NB4 (cell line): Measurements from ENCODE around the gene ATXN7L1.
A peak's percentile ranks its signal among the peaks of the same experiment; 100 is the strongest.

Experiments
- DNase-seq: peaks from one replicate; pipeline ENCODE4 v3.0.0; 2010; ENCODE audit warnings: low read depth
- H3K4me3 ChIP-seq: one replicate; pipeline ENCODE4 v1.5.1; 2011; ENCODE audit warnings: mild to moderate bottlenecking, low read depth, low read length, moderate library complexity
- MYC ChIP-seq: IDR thresholded peaks from 2 replicates; pipeline ENCODE4 v1.6.1; 2011; ENCODE audit warnings: low read depth, low read length
- POLR2A ChIP-seq: IDR thresholded peaks from 2 replicates; pipeline ENCODE4 v1.6.1; 2011; ENCODE audit warnings: mild to moderate bottlenecking; ENCODE audit not compliant: insufficient read length; ENCODE audit errors: extremely low read depth
- TF ChIP-seq, protein P1 (sequence below): IDR thresholded peaks from one replicate; pipeline ENCODE4 v1.5.1; 2012; ENCODE audit warnings: low read depth, low read length
- TF ChIP-seq, protein P2 (sequence below): IDR thresholded peaks from 2 replicates; pipeline ENCODE4 v1.6.1; 2011; ENCODE audit warnings: low read depth, low read length

ATXN7L1 gene, protein sequence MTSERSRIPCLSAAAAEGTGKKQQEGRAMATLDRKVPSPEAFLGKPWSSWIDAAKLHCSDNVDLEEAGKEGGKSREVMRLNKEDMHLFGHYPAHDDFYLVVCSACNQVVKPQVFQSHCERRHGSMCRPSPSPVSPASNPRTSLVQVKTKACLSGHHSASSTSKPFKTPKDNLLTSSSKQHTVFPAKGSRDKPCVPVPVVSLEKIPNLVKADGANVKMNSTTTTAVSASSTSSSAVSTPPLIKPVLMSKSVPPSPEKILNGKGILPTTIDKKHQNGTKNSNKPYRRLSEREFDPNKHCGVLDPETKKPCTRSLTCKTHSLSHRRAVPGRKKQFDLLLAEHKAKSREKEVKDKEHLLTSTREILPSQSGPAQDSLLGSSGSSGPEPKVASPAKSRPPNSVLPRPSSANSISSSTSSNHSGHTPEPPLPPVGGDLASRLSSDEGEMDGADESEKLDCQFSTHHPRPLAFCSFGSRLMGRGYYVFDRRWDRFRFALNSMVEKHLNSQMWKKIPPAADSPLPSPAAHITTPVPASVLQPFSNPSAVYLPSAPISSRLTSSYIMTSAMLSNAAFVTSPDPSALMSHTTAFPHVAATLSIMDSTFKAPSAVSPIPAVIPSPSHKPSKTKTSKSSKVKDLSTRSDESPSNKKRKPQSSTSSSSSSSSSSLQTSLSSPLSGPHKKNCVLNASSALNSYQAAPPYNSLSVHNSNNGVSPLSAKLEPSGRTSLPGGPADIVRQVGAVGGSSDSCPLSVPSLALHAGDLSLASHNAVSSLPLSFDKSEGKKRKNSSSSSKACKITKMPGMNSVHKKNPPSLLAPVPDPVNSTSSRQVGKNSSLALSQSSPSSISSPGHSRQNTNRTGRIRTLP

DNA sequence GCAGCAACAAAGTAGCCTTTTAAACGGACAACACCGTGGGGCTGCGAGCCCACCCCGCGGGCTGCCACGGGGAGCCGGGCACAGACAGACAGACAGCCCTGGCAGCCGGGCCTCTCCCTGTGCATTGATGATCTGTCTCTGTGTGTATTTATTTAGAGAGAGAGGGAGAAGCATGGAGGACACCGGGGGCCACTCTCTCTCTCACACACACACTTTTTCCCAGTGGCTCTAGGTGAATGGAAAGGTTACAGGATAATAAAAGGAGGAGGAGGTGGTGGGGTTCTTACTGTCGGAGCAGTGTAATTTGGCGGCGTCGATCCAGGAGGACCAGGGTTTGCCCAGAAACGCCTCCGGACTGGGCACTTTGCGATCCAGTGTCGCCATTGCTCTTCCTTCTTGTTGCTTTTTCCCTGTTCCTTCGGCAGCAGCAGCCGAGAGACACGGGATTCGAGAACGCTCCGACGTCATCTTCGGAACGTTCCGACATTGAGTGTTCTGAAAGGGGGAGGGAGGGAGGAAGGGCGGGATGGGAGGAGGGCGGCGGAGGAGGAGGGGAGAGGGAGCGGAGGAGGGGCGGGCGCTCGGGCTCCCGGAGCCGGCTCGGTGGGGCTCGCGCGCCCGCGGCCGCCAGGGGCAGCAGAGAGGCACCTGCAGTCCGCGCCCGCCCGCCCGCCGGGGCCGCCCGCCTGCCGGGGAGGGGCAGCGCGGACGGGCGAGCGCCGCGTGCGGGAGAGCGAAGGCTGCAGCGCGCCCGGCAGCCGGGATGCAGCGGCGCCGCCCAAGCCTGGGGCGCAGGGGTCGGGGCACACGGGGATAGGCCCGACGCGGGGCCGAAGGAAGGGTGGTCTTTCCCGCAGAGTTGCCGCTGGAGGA, at the start of gene ATXN7L1:
Gene ATXN7L1 (minus strand): TSS at position 509 of the 873 bp plus-strand sequence. CDS start 41 bp downstream, at position 468.
- no peak; the same call in 1 of the 2 replicates for TF ChIP-seq MYC
- TF ChIP-seq POLR2A: no peak
- TF ChIP-seq, protein P1, sequence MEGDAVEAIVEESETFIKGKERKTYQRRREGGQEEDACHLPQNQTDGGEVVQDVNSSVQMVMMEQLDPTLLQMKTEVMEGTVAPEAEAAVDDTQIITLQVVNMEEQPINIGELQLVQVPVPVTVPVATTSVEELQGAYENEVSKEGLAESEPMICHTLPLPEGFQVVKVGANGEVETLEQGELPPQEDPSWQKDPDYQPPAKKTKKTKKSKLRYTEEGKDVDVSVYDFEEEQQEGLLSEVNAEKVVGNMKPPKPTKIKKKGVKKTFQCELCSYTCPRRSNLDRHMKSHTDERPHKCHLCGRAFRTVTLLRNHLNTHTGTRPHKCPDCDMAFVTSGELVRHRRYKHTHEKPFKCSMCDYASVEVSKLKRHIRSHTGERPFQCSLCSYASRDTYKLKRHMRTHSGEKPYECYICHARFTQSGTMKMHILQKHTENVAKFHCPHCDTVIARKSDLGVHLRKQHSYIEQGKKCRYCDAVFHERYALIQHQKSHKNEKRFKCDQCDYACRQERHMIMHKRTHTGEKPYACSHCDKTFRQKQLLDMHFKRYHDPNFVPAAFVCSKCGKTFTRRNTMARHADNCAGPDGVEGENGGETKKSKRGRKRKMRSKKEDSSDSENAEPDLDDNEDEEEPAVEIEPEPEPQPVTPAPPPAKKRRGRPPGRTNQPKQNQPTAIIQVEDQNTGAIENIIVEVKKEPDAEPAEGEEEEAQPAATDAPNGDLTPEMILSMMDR: peak; percentile 34
- TF ChIP-seq, protein P2, sequence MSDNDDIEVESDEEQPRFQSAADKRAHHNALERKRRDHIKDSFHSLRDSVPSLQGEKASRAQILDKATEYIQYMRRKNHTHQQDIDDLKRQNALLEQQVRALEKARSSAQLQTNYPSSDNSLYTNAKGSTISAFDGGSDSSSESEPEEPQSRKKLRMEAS: no peak
- peak; percentile 94 for DNase-seq
- peak within 1 kb of the TSS; percentile 73 for H3K4me3 ChIP-seq

DNA sequence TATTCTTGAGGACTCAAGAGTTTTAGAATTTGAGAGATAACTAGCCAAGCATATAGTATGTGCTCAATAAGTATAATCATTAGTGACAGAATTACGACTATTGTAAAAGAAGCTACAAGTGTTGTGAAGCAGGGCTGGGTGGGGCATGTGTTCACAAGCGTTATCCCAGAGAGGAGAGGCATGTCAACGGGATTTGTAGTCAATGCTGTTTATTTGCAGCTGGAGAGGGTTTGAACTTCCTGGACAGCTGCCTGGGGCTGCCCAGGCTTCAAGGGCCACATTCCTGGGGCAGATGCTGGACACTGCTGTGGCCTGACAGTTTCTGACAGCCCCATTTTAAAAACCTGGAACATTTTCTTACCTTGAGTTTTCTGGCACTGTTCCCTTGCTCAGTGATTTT, 49.7 kb upstream of the ATXN7L1 start:
- TF ChIP-seq, protein P1: no peak
- TF ChIP-seq, protein P2: no peak
- no peak for TF ChIP-seq MYC
- no peak for TF ChIP-seq POLR2A
- DNase-seq: no peak
- H3K4me3 ChIP-seq: no peak overlapping the region

DNA sequence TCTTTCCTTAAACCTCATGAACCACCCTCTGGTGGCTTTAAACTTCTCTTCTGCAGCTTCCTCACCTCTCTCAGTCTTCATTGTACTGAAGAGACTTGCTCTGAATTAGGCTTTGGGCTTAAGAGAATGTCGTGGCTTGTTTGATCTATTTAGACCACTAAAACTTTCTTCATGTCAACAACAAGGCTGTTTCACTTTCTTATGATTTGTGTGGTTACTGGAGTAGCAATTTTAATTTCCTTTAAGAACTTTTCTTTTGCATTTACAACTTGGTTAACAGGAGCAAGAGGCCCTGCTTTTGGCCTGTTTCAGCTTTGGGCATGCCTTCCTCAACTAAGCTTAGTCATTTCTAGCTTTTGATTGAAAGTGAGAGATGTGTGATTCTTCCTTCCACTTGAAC, 48.5 kb upstream of the ATXN7L1 start:
- DNase-seq: no peak
- TF ChIP-seq, protein P1: no peak
- no peak for TF ChIP-seq MYC
- no peak for TF ChIP-seq POLR2A
- TF ChIP-seq, protein P2: no peak
- H3K4me3 ChIP-seq: no peak overlapping the region

DNA sequence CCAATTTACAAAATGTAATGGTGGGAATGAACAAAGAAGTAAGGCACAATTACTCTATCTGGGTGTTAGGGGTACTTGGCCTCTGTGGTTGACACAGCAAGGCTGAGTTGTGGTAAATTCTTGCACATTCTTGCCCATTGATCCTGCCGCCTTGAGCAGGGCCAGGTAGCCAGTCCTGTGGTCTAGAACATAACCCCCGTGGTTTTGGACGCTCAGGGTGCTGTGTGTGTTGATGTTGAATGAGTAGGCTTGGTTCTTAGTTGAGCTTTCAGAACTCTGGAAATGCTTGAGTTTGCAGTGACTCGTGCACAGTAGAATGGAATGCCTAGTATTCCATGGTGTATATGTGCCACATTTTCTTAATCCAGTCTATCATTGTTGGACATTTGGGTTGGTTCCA, 44.4 kb upstream of the ATXN7L1 start:
- no peak overlapping the region for H3K4me3 ChIP-seq
- no peak for DNase-seq
- TF ChIP-seq, protein P1: no peak

DNA sequence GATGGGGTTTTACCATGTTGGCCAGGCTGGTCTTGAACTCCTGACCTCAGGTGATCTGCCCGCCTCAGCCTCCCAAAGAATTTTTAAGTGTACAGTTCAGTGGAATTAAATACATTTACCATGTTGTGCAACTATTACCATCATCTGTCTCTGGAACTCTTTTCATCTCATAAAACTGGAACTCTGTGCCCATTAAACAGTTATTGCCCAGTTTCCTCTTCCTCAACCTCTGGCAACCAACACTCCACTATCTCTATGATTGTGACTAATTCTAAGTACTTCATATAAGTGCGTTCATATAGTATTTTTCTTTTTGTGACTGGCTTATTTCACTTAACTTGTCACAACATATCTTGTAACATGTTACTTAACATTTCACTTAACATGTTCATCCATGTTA, 41.3 kb upstream of the ATXN7L1 start:
- TF ChIP-seq, protein P1: no peak
- H3K4me3 ChIP-seq: no peak overlapping the region
- DNase-seq: no peak
